Endodermal cell (in vitro differentiated cells): ENCODE measurements around the gene HPSE2. TPM values are rescaled to one million over a fixed set of nuclear protein-coding genes. Genes with fewer than 3 reads are reported as not detected.
"Not testable (repeated sequence)": the region's sequence is repeated elsewhere in the genome, so short reads cannot be mapped to it uniquely, and the experiment has no call there.

Experiments
- DNase-seq: peaks from one replicate; pipeline ENCODE4 v3.0.0-alpha.2; 2017
- H3K27ac ChIP-seq: 2 replicates; pipeline ENCODE4 v1.5.1; 2013; ENCODE audit warnings: mild to moderate bottlenecking, low read depth, low read length, moderate library complexity
- H3K27me3 ChIP-seq: 2 replicates; pipeline ENCODE4 v1.6.1; 2013; ENCODE audit warnings: mild to moderate bottlenecking, low read length, moderate library complexity; ENCODE audit not compliant: insufficient read depth, control insufficient read depth, poor library complexity, severe bottlenecking
- H3K36me3 ChIP-seq: 2 replicates; pipeline ENCODE4 v1.7.0; 2013; ENCODE audit warnings: mild to moderate bottlenecking, low read length, moderate library complexity; ENCODE audit not compliant: control insufficient read depth, insufficient read depth
- H3K4me1 ChIP-seq: one replicate; pipeline ENCODE4 v1.7.0; 2013; ENCODE audit warnings: low read length; ENCODE audit not compliant: control insufficient read depth, insufficient read depth
- H3K4me3 ChIP-seq: 2 replicates; pipeline ENCODE4 v1.5.1; 2013; ENCODE audit warnings: mild to moderate bottlenecking, low read length, moderate library complexity
- H3K9ac ChIP-seq: 2 replicates; pipeline ENCODE4 v1.6.1; 2013; ENCODE audit warnings: mild to moderate bottlenecking, low read length, moderate library complexity; ENCODE audit not compliant: poor library complexity, severe bottlenecking; ENCODE audit errors: extremely low read depth
- H3K9me3 ChIP-seq: 2 replicates; pipeline ENCODE4 v1.6.1; 2013; ENCODE audit warnings: mild to moderate bottlenecking, low read length, moderate library complexity; ENCODE audit not compliant: control insufficient read depth
- H3K27ac Mint-ChIP-seq: 2 replicates; pipeline ENCODE4 v1.8.0; 2020; ENCODE audit warnings: mixed read lengths
- H3K27me3 Mint-ChIP-seq: 2 replicates; pipeline ENCODE4 v1.8.0; 2021; ENCODE audit warnings: mild to moderate bottlenecking, mixed read lengths; ENCODE audit not compliant: insufficient read depth
- H3K36me3 Mint-ChIP-seq: 2 replicates; pipeline ENCODE4 v1.8.0; 2020; ENCODE audit warnings: low read depth, mixed read lengths
- H3K4me1 Mint-ChIP-seq: 2 replicates; pipeline ENCODE4 v1.8.0; 2020; ENCODE audit warnings: mixed read lengths
- H3K4me3 Mint-ChIP-seq: 2 replicates; pipeline ENCODE4 v1.8.0; 2020; ENCODE audit warnings: mild to moderate bottlenecking, moderate library complexity, mixed read lengths
- H3K9me3 Mint-ChIP-seq: 2 replicates; pipeline ENCODE4 v1.8.0; 2020; ENCODE audit warnings: mild to moderate bottlenecking, mixed read lengths
- CTCF ChIP-seq: fragments of 200-600 bp; sonication (generic); conservative IDR thresholded peaks from 2 replicates; pipeline ENCODE4 v1.5.0; 2021; ENCODE audit warnings: antibody characterized with exemption, mild to moderate bottlenecking
- WGBS, 2 experiments: methylation state at CpG; one replicate each; pipeline versions ENCODE4 v1.1.5 to v1.1.7; 2013; ENCODE audit warnings: missing lambda C conversion rate in 2 of 2, mixed read lengths in 1 of 2; ENCODE audit not compliant: insufficient coverage in 1 of 2, insufficient read length in 1 of 2; 5-methylcytosine and 5-hydroxymethylcytosine counted together
- total RNA-seq, 2 donors: library from RNA; stranded (reverse); fragmentation: NEBNext Ultra II Directional in 1 of 2; extraction: Animal tissue kit (Norgen Biotek cat#: 25700) in 1 of 2; gene quantifications; 2 replicates in 1 of 2; 3 replicates in 1 of 2; pipeline ENCODE4 v1.2.1, GENCODE V29; 2021

The HPSE2 gene
- total RNA-seq, 2 donors from 2014 or later, result 0.07 to 0.11 TPM

DNA sequence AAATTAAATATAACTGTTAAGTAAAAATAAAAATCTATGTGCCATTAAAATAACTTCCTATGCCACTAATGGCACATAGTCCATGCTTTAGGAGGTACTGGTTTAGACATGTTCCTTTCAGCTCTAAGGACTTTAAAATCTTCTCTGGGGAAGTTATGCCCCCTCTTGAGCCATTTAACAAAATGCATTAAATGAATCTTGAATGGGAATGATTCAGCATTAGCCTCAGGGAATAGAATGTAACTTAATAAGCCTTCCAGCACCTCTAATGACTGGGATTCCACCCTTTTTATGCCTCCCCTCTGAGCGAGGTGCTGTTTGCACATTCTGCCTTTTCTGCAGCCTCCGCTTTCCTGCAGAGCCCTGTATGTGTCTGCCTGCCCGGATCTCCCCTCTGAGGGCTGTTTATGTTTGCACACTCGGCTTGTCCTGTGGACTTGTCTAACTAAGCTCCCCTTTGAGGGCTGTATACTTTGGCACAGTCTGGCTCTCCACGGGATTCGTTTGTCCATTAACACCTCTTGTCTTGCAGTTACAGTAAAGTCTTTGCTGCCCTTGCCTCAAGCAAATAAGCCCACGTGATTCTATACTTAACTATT is 680.5 kb downstream of the HPSE2 start:
- Histone ChIP-seq H3K27me3 (no peaks in the 10 kb centered on the region), H3K36me3 (no peaks in the 10 kb centered on the region), H3K4me1 (peaks cover 6% of the 10 kb centered on the region), H3K9me3 (no peaks in the 10 kb centered on the region), H3K4me3 (no peak overlapping the region), H3K9ac (no peak overlapping the region), H3K27ac (no peak overlapping the region)
- WGBS, 2 experiments, result 57 to 58% methylated on average over 6 to 7 of the region's 7 CpGs
- Mint-ChIP-seq H3K9me3 (no peaks in the 10 kb centered on the region), H3K4me3 (no peak overlapping the region), H3K36me3 (no peaks in the 10 kb centered on the region), H3K4me1 (peaks cover 9% of the 10 kb centered on the region), H3K27me3 (peaks cover 2% of the 10 kb centered on the region), H3K27ac (no peak overlapping the region)
- peak; percentile 56 for DNase-seq
- TF ChIP-seq CTCF, result no peak

DNA sequence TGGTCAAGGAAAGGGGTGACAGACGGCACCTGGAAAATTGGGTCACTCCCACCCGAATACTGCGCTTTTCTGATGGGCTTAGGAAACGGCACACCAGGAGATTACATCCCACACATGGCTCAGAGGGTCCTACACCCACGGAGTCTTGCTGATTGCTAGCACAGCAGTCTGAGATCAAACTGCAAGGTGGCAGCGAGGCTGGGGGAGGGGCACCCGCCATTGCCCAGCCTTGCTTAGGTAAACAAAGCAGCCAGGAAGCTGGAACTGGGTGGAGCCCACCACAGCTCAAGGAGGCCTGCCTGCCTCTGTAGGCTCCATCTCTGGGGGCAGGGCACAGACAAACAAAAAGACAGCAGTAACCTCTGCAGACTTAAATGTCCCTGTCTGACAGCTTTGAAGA is 694.1 kb downstream of the HPSE2 start:
- not testable (repeated sequence) for H3K4me3 ChIP-seq, H3K4me1 Mint-ChIP-seq, H3K4me3 Mint-ChIP-seq, H3K27ac Mint-ChIP-seq, DNase-seq, H3K9ac ChIP-seq, H3K27me3 Mint-ChIP-seq, H3K27ac ChIP-seq, H3K9me3 ChIP-seq, H3K36me3 Mint-ChIP-seq, H3K4me1 ChIP-seq, H3K36me3 ChIP-seq
- H3K9me3 Mint-ChIP-seq, result peaks cover 13% of the 10 kb centered on the region
- 88% methylated on average over 6 of the region's 7 CpGs; no CpG with 5 or more reads in 1 of the 2 experiments for WGBS, 2 experiments
- H3K27me3 ChIP-seq, result peaks cover 12% of the 10 kb centered on the region

GRCh38 chr10:98539578-98539977 is 696.1 kb downstream of the HPSE2 start:
- Histone ChIP-seq H3K4me1 (no peaks in the 10 kb centered on the region), H3K27ac (no peak overlapping the region), H3K9me3 (no peaks in the 10 kb centered on the region), H3K4me3 (no peak overlapping the region), H3K27me3 (peaks cover 32% of the 10 kb centered on the region), H3K36me3 (no peaks in the 10 kb centered on the region), H3K9ac (no peak overlapping the region)
- H3K36me3 Mint-ChIP-seq, result no peaks in the 10 kb centered on the region
- no peak overlapping the region for H3K27ac Mint-ChIP-seq
- peaks cover 13% of the 10 kb centered on the region for H3K9me3 Mint-ChIP-seq
- TF ChIP-seq CTCF, result no peak
- H3K4me1 Mint-ChIP-seq, result peaks cover 6% of the 10 kb centered on the region
- no peak overlapping the region for H3K4me3 Mint-ChIP-seq
- WGBS, 2 experiments, result 89 to 100% methylated on average over 1 of the region's 1 CpG
- no peak for DNase-seq
- H3K27me3 Mint-ChIP-seq, result peaks cover 8% of the 10 kb centered on the region

DNA sequence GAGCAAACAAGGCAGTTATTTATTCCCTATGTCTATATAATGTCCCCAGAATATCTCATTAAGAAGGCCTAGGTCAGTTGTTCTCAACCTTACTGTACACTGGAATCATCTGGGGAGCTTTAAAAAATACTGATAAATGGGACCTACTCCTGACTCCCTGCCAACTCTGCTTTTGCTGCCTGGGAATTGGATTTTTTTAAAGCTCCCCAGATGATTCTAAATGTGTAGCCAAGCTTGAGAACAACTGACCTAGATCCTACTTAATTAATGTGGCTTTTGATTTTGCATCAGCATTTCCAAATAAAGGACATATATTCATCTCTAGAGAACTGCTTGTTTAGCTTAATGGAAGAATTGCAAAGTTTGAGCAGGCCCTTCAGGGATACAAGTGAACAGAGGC is 697.2 kb downstream of the HPSE2 start:
- peaks cover 10% of the 10 kb centered on the region for H3K27me3 Mint-ChIP-seq
- H3K4me3 ChIP-seq, result no peak overlapping the region
- H3K4me1 Mint-ChIP-seq, result peaks cover 6% of the 10 kb centered on the region
- no peak overlapping the region for H3K4me3 Mint-ChIP-seq
- H3K27ac Mint-ChIP-seq, result no peak overlapping the region
- H3K4me1 ChIP-seq, result no peaks in the 10 kb centered on the region
- no peak overlapping the region for H3K27ac ChIP-seq
- peaks cover 10% of the 10 kb centered on the region for H3K9me3 Mint-ChIP-seq
- no peak for TF ChIP-seq CTCF
- no peaks in the 10 kb centered on the region for H3K36me3 ChIP-seq
- H3K36me3 Mint-ChIP-seq, result no peaks in the 10 kb centered on the region
- no peak for DNase-seq
- peaks cover 38% of the 10 kb centered on the region for H3K27me3 ChIP-seq
- no peak overlapping the region for H3K9ac ChIP-seq
- H3K9me3 ChIP-seq, result no peaks in the 10 kb centered on the region
